HL-60 (cell line): ENCODE data around the gene ANKS1A.

ENCODE experiments used
- GABPA ChIP-seq: IDR thresholded peaks from 2 replicates; pipeline ENCODE4 v1.6.1; 2012; ENCODE audit warnings: low read depth
- TF ChIP-seq, protein P1 (sequence below): IDR thresholded peaks from 2 replicates; pipeline ENCODE4 v1.6.1; 2012; ENCODE audit warnings: low read depth; ENCODE audit not compliant: insufficient replicate concordance

DNA sequence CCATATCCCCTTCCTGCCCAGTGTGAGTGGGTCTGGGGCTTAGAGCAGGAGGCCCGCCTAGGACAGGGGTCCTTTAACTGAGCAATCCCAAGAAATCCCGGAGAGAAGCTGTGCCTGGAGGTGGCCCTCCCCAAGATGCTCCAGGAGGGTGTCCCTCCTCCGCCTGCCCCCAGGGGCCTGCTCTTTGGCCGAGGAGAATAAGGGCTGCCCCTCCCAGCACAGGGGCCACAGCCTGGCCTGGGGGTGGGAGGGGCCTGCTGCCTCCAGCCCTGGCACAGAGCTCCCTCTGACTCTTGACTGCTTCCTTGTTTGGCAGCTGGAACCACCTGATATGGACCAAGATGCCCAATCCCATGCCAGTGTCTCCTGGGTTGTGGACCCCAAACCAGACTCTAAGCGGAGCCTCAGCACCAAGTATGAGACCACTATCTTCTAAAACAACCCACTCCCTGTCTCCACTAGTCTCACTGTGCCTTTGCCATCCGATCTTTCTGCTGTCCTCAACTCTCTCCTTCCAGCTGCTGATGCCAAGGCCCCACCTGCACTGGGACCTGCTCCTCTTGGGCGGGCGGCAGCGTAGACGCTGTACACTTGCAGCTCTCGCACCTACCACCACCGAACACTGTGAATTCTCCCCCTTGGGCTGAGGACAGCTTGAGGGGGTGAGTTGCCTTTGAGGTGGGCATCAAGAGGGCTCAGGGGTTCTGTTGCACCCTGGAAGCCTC, 197.7 kb downstream of the ANKS1A start:
- no peak for TF ChIP-seq GABPA
- TF ChIP-seq, protein P1, sequence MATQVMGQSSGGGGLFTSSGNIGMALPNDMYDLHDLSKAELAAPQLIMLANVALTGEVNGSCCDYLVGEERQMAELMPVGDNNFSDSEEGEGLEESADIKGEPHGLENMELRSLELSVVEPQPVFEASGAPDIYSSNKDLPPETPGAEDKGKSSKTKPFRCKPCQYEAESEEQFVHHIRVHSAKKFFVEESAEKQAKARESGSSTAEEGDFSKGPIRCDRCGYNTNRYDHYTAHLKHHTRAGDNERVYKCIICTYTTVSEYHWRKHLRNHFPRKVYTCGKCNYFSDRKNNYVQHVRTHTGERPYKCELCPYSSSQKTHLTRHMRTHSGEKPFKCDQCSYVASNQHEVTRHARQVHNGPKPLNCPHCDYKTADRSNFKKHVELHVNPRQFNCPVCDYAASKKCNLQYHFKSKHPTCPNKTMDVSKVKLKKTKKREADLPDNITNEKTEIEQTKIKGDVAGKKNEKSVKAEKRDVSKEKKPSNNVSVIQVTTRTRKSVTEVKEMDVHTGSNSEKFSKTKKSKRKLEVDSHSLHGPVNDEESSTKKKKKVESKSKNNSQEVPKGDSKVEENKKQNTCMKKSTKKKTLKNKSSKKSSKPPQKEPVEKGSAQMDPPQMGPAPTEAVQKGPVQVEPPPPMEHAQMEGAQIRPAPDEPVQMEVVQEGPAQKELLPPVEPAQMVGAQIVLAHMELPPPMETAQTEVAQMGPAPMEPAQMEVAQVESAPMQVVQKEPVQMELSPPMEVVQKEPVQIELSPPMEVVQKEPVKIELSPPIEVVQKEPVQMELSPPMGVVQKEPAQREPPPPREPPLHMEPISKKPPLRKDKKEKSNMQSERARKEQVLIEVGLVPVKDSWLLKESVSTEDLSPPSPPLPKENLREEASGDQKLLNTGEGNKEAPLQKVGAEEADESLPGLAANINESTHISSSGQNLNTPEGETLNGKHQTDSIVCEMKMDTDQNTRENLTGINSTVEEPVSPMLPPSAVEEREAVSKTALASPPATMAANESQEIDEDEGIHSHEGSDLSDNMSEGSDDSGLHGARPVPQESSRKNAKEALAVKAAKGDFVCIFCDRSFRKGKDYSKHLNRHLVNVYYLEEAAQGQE = no peak
